AG04450 (cell line): ENCODE results near the gene CACNA1C. TPM values are rescaled to one million over a fixed set of nuclear protein-coding genes. Genes with fewer than 3 reads are reported as not detected.

Source experiments
- CTCF ChIA-PET: fragments of 300-600, 350-600 bp; formaldehyde crosslinking; extraction: SDS; loops from one replicate; lab custom pipeline; 2022; ENCODE audit warnings: antibody characterized with exemption, inconsistent platforms; lab: Charles Lee
- POLR2A ChIA-PET: fragments of 350-600 bp; formaldehyde crosslinking; extraction: SDS; loops from one replicate; lab custom pipeline; 2021; ENCODE audit warnings: antibody characterized with exemption, inconsistent platforms; lab: Yijun Ruan, JAX
- DNase-seq: peaks from one replicate; pipeline ENCODE4 v3.0.0-alpha.2; 2011; ENCODE audit warnings: low read depth, low spot score
- H3K27ac ChIP-seq: one replicate; pipeline ENCODE4 v1.5.1; 2012; ENCODE audit warnings: low read depth, low read length, control low read depth
- H3K27me3 ChIP-seq: one replicate; pipeline ENCODE4 v1.6.0; 2012; ENCODE audit warnings: low read length; ENCODE audit not compliant: control insufficient read depth, insufficient read depth
- H3K4me3 ChIP-seq: 2 replicates; pipeline ENCODE4 v1.5.1; 2011; ENCODE audit warnings: mild to moderate bottlenecking, low read depth, low read length, control low read depth
- H3K9me3 ChIP-seq: 2 replicates; pipeline ENCODE4 v1.5.1; 2012; ENCODE audit warnings: low read length; ENCODE audit not compliant: control insufficient read depth, insufficient read depth
- CTCF ChIP-seq: IDR thresholded peaks from 2 replicates; pipeline ENCODE4 v1.5.1; 2011; ENCODE audit warnings: low read depth, low read length, control low read depth, inconsistent platforms
- polyA plus RNA-seq: library from polyadenylated mRNA; depleted of rRNA; stranded (reverse); fragments of >200 nt; gene quantifications from 2 replicates; pipeline ENCODE4 v1.2.3, GENCODE V29; 2011

The CACNA1C gene
- polyA plus RNA-seq, 1 experiment: 5.9 TPM

- ChIA-PET CTCF (no interaction called here), POLR2A (no interaction called here)
- Histone ChIP-seq H3K9me3 (no peaks in the 10 kb centered on the region), H3K27ac (no peak overlapping the region), H3K27me3 (no peaks in the 10 kb centered on the region), H3K4me3 (no peak overlapping the region)
- no peak for DNase-seq
- TF ChIP-seq CTCF: no peak
These were observed 121.2 kb downstream of the CACNA1C start for GRCh38 chr12:2173971-2174370.

GRCh38 chr12:2177003-2177402 is 124.2 kb downstream of the CACNA1C start:
- Histone ChIP-seq H3K4me3 (no peak overlapping the region), H3K27me3 (no peaks in the 10 kb centered on the region), H3K9me3 (no peaks in the 10 kb centered on the region), H3K27ac (no peak overlapping the region)
- TF ChIP-seq CTCF: no peak
- ChIA-PET CTCF (no interaction called here), POLR2A (no interaction called here)
- no peak for DNase-seq

- no peak for DNase-seq
- H3K4me3 ChIP-seq: no peak overlapping the region
- H3K27me3 ChIP-seq: no peaks in the 10 kb centered on the region
- POLR2A ChIA-PET: no interaction called here
- CTCF ChIA-PET: no interaction called here
- no peaks in the 10 kb centered on the region for H3K9me3 ChIP-seq
- TF ChIP-seq CTCF: no peak
- H3K27ac ChIP-seq: no peak overlapping the region
These were observed 125.0 kb downstream of the CACNA1C start for GRCh38 chr12:2177751-2178150.

GRCh38 chr12:2179058-2179457 is 126.3 kb downstream of the CACNA1C start:
- Histone ChIP-seq H3K27ac (no peak overlapping the region), H3K4me3 (no peak overlapping the region), H3K27me3 (no peaks in the 10 kb centered on the region), H3K9me3 (no peaks in the 10 kb centered on the region)
- CTCF ChIA-PET: no interaction called here
- POLR2A ChIA-PET: no interaction called here
- DNase-seq: no peak
- no peak for TF ChIP-seq CTCF

- no peak overlapping the region for H3K4me3 ChIP-seq
- ChIA-PET POLR2A (no interaction called here), CTCF (no interaction called here)
- H3K9me3 ChIP-seq: no peaks in the 10 kb centered on the region
- H3K27ac ChIP-seq: peak overlapping the region; percentile 88
- TF ChIP-seq CTCF: no peak
- H3K27me3 ChIP-seq: no peaks in the 10 kb centered on the region
- DNase-seq: peak; percentile 85
These were observed 127.4 kb downstream of the CACNA1C start for GRCh38 chr12:2179953-2180736.
